Kidney capillary endothelial cell (primary cell): ENCODE data around the gene ARHGAP35.

Source experiments
- DNase-seq: peaks from one replicate; pipeline ENCODE4 v3.0.0-alpha.2; 2018; ENCODE audit warnings: low spot score

The ARHGAP35 gene

GRCh38 chr19:46904114-46905060, 43.6 kb downstream of the ARHGAP35 start:
- peak; percentile 77 for DNase-seq

- DNase-seq, result no peak
Observed at GRCh38 chr19:46906221-46906620, 45.4 kb downstream of the ARHGAP35 start.

GRCh38 chr19:46907880-46908279, 47.1 kb downstream of the ARHGAP35 start:
- no peak for DNase-seq

DNA sequence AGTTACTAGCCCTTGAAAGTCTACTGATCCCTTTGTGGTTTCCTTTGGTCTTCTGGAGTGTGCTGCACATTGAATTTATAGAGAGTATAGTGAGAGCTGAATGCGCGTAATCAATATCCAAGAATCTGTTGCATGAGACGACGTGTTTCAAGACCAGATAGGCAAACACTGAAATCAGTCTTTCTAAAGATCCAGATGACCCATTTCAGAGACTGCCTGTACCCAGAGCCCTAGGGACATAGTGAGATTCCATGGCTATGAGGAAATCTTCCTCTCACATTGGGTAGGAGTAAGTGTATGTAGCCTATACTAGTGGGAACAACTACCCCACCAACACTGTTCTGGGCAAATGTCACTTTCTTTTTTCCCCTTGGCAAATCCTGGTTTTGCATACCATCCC, 48.6 kb downstream of the ARHGAP35 start:
- DNase-seq, result no peak
